PC-9 (cell line): Measurements from ENCODE around the gene CDC42BPB. TPM values are rescaled to one million over a fixed set of nuclear protein-coding genes. Genes with fewer than 3 reads are reported as not detected.

ENCODE experiments used
- BruUV-seq: library from RNA; stranded (reverse); fragments of 400-500 nt; replicated peaks from 2 replicates; lab custom pipeline; 2021; lab: Mats Ljungman, UMichigan
- CTCF ChIA-PET: fragments of 300-600 bp; sonication (Branson Sonifier 250); formaldehyde crosslinking; loops from one replicate; lab custom pipeline; 2022; ENCODE audit warnings: antibody characterized with exemption; lab: Charles Lee
- POLR2A ChIA-PET: fragments of 300-600 bp; sonication (Branson Sonifier 250); formaldehyde crosslinking; loops from one replicate; lab custom pipeline; 2022; ENCODE audit warnings: antibody characterized with exemption; ENCODE audit not compliant: unreplicated experiment; lab: Charles Lee
- DNase-seq, 2 experiments: peaks; one replicate each; pipeline versions ENCODE4 v3.0.0 to v3.0.0-alpha.2; 2015 to 2022; ENCODE audit warnings: mixed read lengths in 1 of 2
- H2AFZ ChIP-seq: fragments of 200-600 bp; sonication (generic); 2 replicates; pipeline ENCODE4 v1.8.1; 2017; ENCODE audit warnings: antibody characterized with exemption
- H3F3A ChIP-seq: fragments of 200-600 bp; sonication (generic); 2 replicates; pipeline ENCODE4 v1.8.1; 2017; ENCODE audit warnings: antibody characterized with exemption, mild to moderate bottlenecking, low read depth; ENCODE audit not compliant: insufficient read depth
- H3K27ac ChIP-seq: fragments of 200-600 bp; sonication (generic); 2 replicates; pipeline ENCODE4 v1.6.1; 2016; ENCODE audit warnings: mixed run types
- H3K27me3 ChIP-seq: fragments of 200-600 bp; sonication (generic); 2 replicates; pipeline ENCODE4 v1.6.1; 2016; ENCODE audit warnings: low read depth, mixed run types; ENCODE audit not compliant: insufficient read depth
- H3K36me3 ChIP-seq: fragments of 200-600 bp; sonication (generic); 2 replicates; pipeline ENCODE4 v1.6.1; 2016; ENCODE audit warnings: low read depth, mixed run types
- H3K4me1 ChIP-seq: fragments of 200-600 bp; sonication (generic); replicated peaks from 2 replicates; pipeline ENCODE4 v1.6.1; 2016; ENCODE audit warnings: mixed run types; ENCODE audit not compliant: insufficient read depth
- H3K4me2 ChIP-seq: fragments of 200-600 bp; sonication (generic); 2 replicates; pipeline ENCODE4 v1.6.1; 2017; ENCODE audit warnings: mixed run types
- H3K4me3 ChIP-seq: fragments of 200-600 bp; sonication (generic); 2 replicates; pipeline ENCODE4 v1.6.1; 2016; ENCODE audit warnings: mixed run types
- H3K79me2 ChIP-seq: fragments of 200-600 bp; sonication (generic); 2 replicates; pipeline ENCODE4 v1.6.1; 2017; ENCODE audit warnings: low read depth, mixed run types
- H3K9me2 ChIP-seq: fragments of 200-600 bp; sonication (generic); 2 replicates; pipeline ENCODE4 v1.8.1; 2017; ENCODE audit warnings: mild to moderate bottlenecking; ENCODE audit not compliant: insufficient read depth
- H3K9me3 ChIP-seq: fragments of 200-600 bp; sonication (generic); 2 replicates; pipeline ENCODE4 v1.8.1; 2016; ENCODE audit warnings: low read depth; ENCODE audit not compliant: insufficient read depth
- H4K20me1 ChIP-seq: fragments of 200-600 bp; sonication (generic); 2 replicates; pipeline ENCODE4 v1.8.1; 2017; ENCODE audit not compliant: insufficient read depth
- CTCF ChIP-seq: fragments of 200-600 bp; sonication (generic); conservative IDR thresholded peaks from 2 replicates; pipeline ENCODE4 v1.6.1; 2017; ENCODE audit warnings: mixed run types, antibody characterized with exemption, mild to moderate bottlenecking, moderate library complexity
- EZH2 ChIP-seq: fragments of 200-600 bp; sonication (generic); IDR thresholded peaks from 2 replicates; pipeline ENCODE4 v1.8.0; 2017; ENCODE audit warnings: antibody characterized with exemption, low read depth
- intact Hi-C: fragments of 100-400 bp; cut with micrococcal nuclease; formaldehyde crosslinking; loops from one replicate; pipeline ENCODE4 v1.10.0; 2022; ENCODE audit not compliant: unreplicated experiment
- total RNA-seq: library from RNA; stranded (reverse); gene quantifications from 2 replicates; pipeline ENCODE4 v1.2.3, GENCODE V29; 2021

Gene CDC42BPB
- total RNA-seq, 1 experiment from 2014 or later = 203 TPM

GRCh38 chr14:103059556-103059955 is 2.2 kb upstream of the CDC42BPB start:
- H3K4me3 ChIP-seq = peak overlapping the region; percentile 96; the same call in 1 of the 2 replicates
- H3K27ac ChIP-seq = no peak overlapping the region
- ChIA-PET POLR2A (interaction anchor here (0.5 to 0.7 kb wide), 3 partner anchors 55 to 532 kb away, joined by 3 to 4 read pairs (median 3); no protein-coding TSS in a partner anchor), CTCF (interaction anchor here (0.5 kb wide), 1 partner anchor 180 kb away, joined by 3 read pairs; no protein-coding TSS in a partner anchor)
- H3F3A ChIP-seq = peaks cover 42% of the 10 kb centered on the region
- H3K79me2 ChIP-seq = peaks cover 58% of the 10 kb centered on the region
- DNase-seq = no peak
- TF ChIP-seq EZH2 (no peak), CTCF (no peak)
- intact Hi-C loops = no loop called here
- H3K27me3 ChIP-seq = no peaks in the 10 kb centered on the region
- peaks cover 40% of the 10 kb centered on the region for H3K4me1 ChIP-seq
- no peak overlapping the region for H2AFZ ChIP-seq
- peaks cover 18% of the 10 kb centered on the region for H4K20me1 ChIP-seq
- H3K4me2 ChIP-seq = peak overlapping the region; percentile 92
- BruUV-seq = no TSS peak
- H3K9me3 ChIP-seq = no peaks in the 10 kb centered on the region
- H3K9me2 ChIP-seq = no peaks in the 10 kb centered on the region
- peaks cover 11% of the 10 kb centered on the region; the same call in 1 of the 2 replicates for H3K36me3 ChIP-seq

DNA sequence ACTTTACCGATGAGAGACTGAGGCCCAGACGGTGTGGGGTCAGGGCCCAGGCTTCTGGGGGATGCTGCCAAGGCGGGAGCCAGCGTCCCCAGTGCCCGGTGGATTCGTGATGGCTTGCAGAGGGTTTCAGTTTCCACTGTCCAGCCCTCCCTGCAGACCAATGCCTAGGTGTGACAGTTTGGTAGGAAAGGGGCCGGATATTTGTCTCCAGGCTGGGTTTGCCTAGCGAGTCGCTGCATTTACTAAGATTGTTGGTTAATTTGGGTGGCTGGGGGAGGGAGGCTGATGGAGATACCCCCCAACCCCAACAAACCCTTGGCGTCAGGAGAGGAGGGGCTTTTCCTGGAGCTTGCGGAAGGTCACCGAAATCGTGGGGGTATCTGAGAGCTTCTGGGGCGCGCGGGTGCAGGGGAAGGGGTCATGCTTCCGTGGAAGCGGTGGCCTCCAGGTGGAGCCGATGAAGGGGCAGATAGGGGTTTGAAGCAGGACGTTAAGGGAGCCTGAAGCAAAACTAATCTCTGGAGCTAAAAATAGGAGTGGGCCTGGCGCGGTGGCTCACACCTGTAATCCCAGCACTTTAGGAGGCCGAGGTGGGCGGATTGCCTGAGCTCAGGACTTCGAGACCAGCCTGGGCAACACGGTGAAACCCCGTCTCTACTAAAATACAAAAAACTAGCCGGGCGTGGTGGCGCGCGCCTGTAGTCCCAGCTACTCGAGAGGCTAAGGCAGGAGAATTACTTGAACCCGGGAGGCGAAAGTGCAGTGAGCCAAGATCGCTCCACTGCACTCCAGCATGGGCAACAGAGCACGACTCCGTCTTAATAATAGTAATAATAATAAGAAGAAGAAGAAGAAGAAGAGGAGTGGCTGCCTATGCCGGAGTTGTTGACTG is 1.1 kb upstream of the CDC42BPB start:
- peak overlapping the region; percentile 96 for H3K4me3 ChIP-seq
- intact Hi-C loops = no loop called here
- H3K9me2 ChIP-seq = no peaks in the 10 kb centered on the region
- peak overlapping the region; percentile 99 for H2AFZ ChIP-seq
- H3K9me3 ChIP-seq = no peaks in the 10 kb centered on the region
- H3K27me3 ChIP-seq = no peaks in the 10 kb centered on the region
- H3F3A ChIP-seq = peaks cover 41% of the 10 kb centered on the region
- peaks cover 44% of the 10 kb centered on the region for H3K4me1 ChIP-seq
- H3K4me2 ChIP-seq = peak overlapping the region; percentile 92
- peaks cover 24% of the 10 kb centered on the region for H4K20me1 ChIP-seq
- POLR2A ChIA-PET = no interaction called here
- H3K79me2 ChIP-seq = peaks cover 69% of the 10 kb centered on the region
- TSS peak; percentile 52 for BruUV-seq
- H3K27ac ChIP-seq = peak overlapping the region; percentile 20
- no peak for DNase-seq
- no peak for TF ChIP-seq EZH2
- 0 out of 2 replicates have a peak, but pooled peaks have one; percentile 33 for TF ChIP-seq CTCF
- peaks cover 16% of the 10 kb centered on the region; the same call in 1 of the 2 replicates for H3K36me3 ChIP-seq
- CTCF ChIA-PET = no interaction called here

DNA sequence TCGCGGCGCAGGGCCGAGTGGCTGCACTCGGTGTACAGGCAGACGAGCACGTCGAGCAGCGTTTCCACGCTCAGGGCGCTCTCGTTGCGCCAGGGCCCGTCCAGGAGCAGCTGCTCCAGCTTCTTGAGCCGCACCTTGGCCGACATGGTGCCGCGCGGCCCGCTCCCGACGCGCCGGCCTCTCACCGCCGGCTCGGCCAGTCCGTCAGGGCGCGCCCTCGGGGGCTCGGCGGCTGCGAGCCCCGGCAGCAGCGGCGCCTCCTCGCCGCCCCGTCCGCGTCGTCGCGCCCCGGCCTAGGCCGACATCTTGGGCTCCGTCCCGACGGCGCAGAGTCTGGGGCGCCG is 349 bp downstream of the CDC42BPB start:
- intact Hi-C loops = loop anchor here (1.0 to 2.0 kb wide), 4 partner anchors 10 to 64 kb away; no protein-coding TSS in a partner anchor
- Histone ChIP-seq H3K27ac (peak overlapping the region; percentile 48), H3K4me1 (peaks cover 44% of the 10 kb centered on the region), H3K36me3 (peaks cover 16% of the 10 kb centered on the region; the same call in 1 of the 2 replicates), H3K4me2 (peak overlapping the region; percentile 98), H2AFZ (peak overlapping the region; percentile 80), H4K20me1 (peaks cover 37% of the 10 kb centered on the region), H3K4me3 (peak overlapping the region; percentile 86), H3K27me3 (no peaks in the 10 kb centered on the region), H3K9me3 (no peaks in the 10 kb centered on the region), H3F3A (peaks cover 38% of the 10 kb centered on the region), H3K79me2 (peaks cover 84% of the 10 kb centered on the region), H3K9me2 (no peaks in the 10 kb centered on the region)
- TF ChIP-seq EZH2 (no peak), CTCF (no peak)
- BruUV-seq = no TSS peak
- no peak for DNase-seq
- ChIA-PET POLR2A (interaction anchor here (0.5 to 0.9 kb wide), 5 partner anchors 30 to 532 kb away, joined by 3 to 5 read pairs (median 3); no protein-coding TSS in a partner anchor), CTCF (interaction anchor here (0.6 to 1.0 kb wide), 3 partner anchors 9 to 104 kb away, joined by 3 to 17 read pairs (median 3); no protein-coding TSS in a partner anchor)
